Neural progenitor cell (in vitro differentiated cells): ENCODE data around the gene GRIK1.

Source experiments
- EZH2 ChIP-seq: fragments of 200-600 bp; sonication (generic); IDR thresholded peaks from 2 replicates; pipeline ENCODE4 v1.6.1; 2017; ENCODE audit warnings: antibody characterized with exemption, mild to moderate bottlenecking, moderate library complexity
- TF ChIP-seq, protein P1 (sequence below): fragments of 200-600 bp; sonication (generic); IDR thresholded peaks from 2 replicates; pipeline ENCODE4 v1.5.1; 2017; ENCODE audit warnings: antibody characterized with exemption, mild to moderate bottlenecking

DNA sequence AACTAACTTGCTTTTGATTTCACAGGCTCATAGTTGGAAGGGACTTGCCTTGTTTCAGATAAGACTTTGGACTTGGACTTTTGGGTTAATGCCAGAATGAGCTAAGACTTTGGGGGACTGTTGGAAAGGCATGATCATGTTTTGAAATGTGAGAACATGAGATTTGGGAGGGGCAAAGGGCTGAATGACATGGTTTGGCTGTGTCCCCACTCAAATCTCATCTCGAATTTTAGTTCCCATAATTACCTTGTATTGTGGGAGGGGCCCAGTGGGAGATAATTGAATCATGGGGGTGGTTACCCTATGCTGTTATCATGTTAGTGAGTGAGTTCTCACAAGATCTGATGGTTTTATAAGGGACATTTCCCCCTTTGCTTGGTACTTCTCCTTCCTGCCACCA lies 222.1 kb downstream of the GRIK1 start:
- TF ChIP-seq, protein P1, sequence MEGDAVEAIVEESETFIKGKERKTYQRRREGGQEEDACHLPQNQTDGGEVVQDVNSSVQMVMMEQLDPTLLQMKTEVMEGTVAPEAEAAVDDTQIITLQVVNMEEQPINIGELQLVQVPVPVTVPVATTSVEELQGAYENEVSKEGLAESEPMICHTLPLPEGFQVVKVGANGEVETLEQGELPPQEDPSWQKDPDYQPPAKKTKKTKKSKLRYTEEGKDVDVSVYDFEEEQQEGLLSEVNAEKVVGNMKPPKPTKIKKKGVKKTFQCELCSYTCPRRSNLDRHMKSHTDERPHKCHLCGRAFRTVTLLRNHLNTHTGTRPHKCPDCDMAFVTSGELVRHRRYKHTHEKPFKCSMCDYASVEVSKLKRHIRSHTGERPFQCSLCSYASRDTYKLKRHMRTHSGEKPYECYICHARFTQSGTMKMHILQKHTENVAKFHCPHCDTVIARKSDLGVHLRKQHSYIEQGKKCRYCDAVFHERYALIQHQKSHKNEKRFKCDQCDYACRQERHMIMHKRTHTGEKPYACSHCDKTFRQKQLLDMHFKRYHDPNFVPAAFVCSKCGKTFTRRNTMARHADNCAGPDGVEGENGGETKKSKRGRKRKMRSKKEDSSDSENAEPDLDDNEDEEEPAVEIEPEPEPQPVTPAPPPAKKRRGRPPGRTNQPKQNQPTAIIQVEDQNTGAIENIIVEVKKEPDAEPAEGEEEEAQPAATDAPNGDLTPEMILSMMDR = no peak
- TF ChIP-seq EZH2 = no peak
